SH-SY5Y (cell line): ENCODE measurements around the gene TP53I11.

Source experiments
- GATA2 ChIP-seq: IDR thresholded peaks from 2 replicates; pipeline ENCODE4 v1.6.1; 2011; ENCODE audit warnings: mild to moderate bottlenecking, low read depth, low read length
- GATA3 ChIP-seq: IDR thresholded peaks from 2 replicates; pipeline ENCODE4 v1.6.1; 2011; ENCODE audit warnings: low read depth, mild to moderate bottlenecking, low read length, moderate library complexity

- no peak for TF ChIP-seq GATA2
- TF ChIP-seq GATA3 = no peak
These were observed 35.6 kb upstream of the TP53I11 start for GRCh38 chr11:44986315-44986714.
